ENCODE data around the gene CISD2. TPM values are rescaled to one million over a fixed set of nuclear protein-coding genes. Genes with fewer than 3 reads are reported as not detected.
"Not testable (repeated sequence)": the region's sequence is repeated elsewhere in the genome, so short reads cannot be mapped to it uniquely, and the experiment has no call there.

Gene CISD2
- polyA plus RNA-seq, 1 donor: 39.4 TPM

- Histone ChIP-seq H3K4me3 (ENCODE audit: low read length) (no peak overlapping the region), H3K27ac (ENCODE audit: low read length) (no peak overlapping the region), H3K9me3 (ENCODE audit: control insufficient read depth, low read depth, low read length) (no peaks in the 10 kb centered on the region), H3K27me3 (ENCODE audit: control insufficient read depth, insufficient read depth, low read length) (no peaks in the 10 kb centered on the region), H3K36me3 (ENCODE audit: control insufficient read depth, insufficient read depth, low read length) (no peaks in the 10 kb centered on the region), H3K4me1 (ENCODE audit: control insufficient read depth, insufficient read depth, low read length) (no peaks in the 10 kb centered on the region)
- DNase-seq: no peak
- WGBS (ENCODE audit: insufficient coverage, low lambda C conversion rate): no CpG with 5 or more reads among the region's 2 CpGs
These were observed 33.0 kb downstream of the CISD2 start for GRCh38 chr4:102901804-102902203.

- WGBS (ENCODE audit: insufficient coverage, low lambda C conversion rate): 100% methylated on average over 1 of the region's 3 CpGs
- no peaks in the 10 kb centered on the region for H3K36me3 ChIP-seq (ENCODE audit: control insufficient read depth, insufficient read depth, low read length)
- peaks cover 1% of the 10 kb centered on the region for H3K9me3 ChIP-seq (ENCODE audit: control insufficient read depth, low read depth, low read length)
- no peak overlapping the region for H3K4me3 ChIP-seq (ENCODE audit: low read length)
- no peaks in the 10 kb centered on the region for H3K4me1 ChIP-seq (ENCODE audit: control insufficient read depth, insufficient read depth, low read length)
- H3K27me3 ChIP-seq (ENCODE audit: control insufficient read depth, insufficient read depth, low read length): no peaks in the 10 kb centered on the region
- DNase-seq: no peak
- no peak overlapping the region for H3K27ac ChIP-seq (ENCODE audit: low read length)
These were observed 50.1 kb downstream of the CISD2 start for GRCh38 chr4:102918859-102919258.

- H3K36me3 ChIP-seq (ENCODE audit: control insufficient read depth, insufficient read depth, low read length): not testable (repeated sequence)
- WGBS (ENCODE audit: insufficient coverage, low lambda C conversion rate): no CpG with 5 or more reads among the region's 8 CpGs
These were observed 50.9 kb downstream of the CISD2 start for GRCh38 chr4:102919697-102920096.

GRCh38 chr4:102935716-102936115 is 66.9 kb downstream of the CISD2 start:
- no peak for DNase-seq
- Histone ChIP-seq H3K4me1 (ENCODE audit: control insufficient read depth, insufficient read depth, low read length) (no peaks in the 10 kb centered on the region), H3K4me3 (ENCODE audit: low read length) (no peak overlapping the region), H3K36me3 (ENCODE audit: control insufficient read depth, insufficient read depth, low read length) (no peaks in the 10 kb centered on the region), H3K27ac (ENCODE audit: low read length) (no peak overlapping the region), H3K27me3 (ENCODE audit: control insufficient read depth, insufficient read depth, low read length) (no peaks in the 10 kb centered on the region), H3K9me3 (ENCODE audit: control insufficient read depth, low read depth, low read length) (no peaks in the 10 kb centered on the region)
- WGBS (ENCODE audit: insufficient coverage, low lambda C conversion rate): no CpG with 5 or more reads among the region's 2 CpGs

More at GRCh38 chr4:102919697-102920096, 50.9 kb downstream of the CISD2 start:
- H3K27ac ChIP-seq (ENCODE audit: low read length); DNase-seq; H3K4me1 ChIP-seq (ENCODE audit: control insufficient read depth, insufficient read depth, low read length); H3K4me3 ChIP-seq (ENCODE audit: low read length); H3K27me3 ChIP-seq (ENCODE audit: control insufficient read depth, insufficient read depth, low read length); H3K9me3 ChIP-seq (ENCODE audit: control insufficient read depth, low read depth, low read length): not testable (repeated sequence)

- no CpG with 5 or more reads among the region's 2 CpGs for WGBS (ENCODE audit: insufficient coverage, low lambda C conversion rate)
- not testable (repeated sequence) for DNase-seq; H3K9me3 ChIP-seq (ENCODE audit: control insufficient read depth, low read depth, low read length); H3K4me3 ChIP-seq (ENCODE audit: low read length); H3K27ac ChIP-seq (ENCODE audit: low read length); H3K36me3 ChIP-seq (ENCODE audit: control insufficient read depth, insufficient read depth, low read length); H3K27me3 ChIP-seq (ENCODE audit: control insufficient read depth, insufficient read depth, low read length); H3K4me1 ChIP-seq (ENCODE audit: control insufficient read depth, insufficient read depth, low read length)
These were observed 69.3 kb downstream of the CISD2 start for GRCh38 chr4:102938063-102938462.

Other genes starting within 250 kb of the CISD2 start
- gene MANBA, start 108.0 kb upstream of the CISD2 start, polyA plus RNA-seq: 25.3 TPM
- 281 TPM for gene UBE2D3, start 41.4 kb upstream of the CISD2 start, polyA plus RNA-seq
- 1.0 TPM for gene SLC9B1, start 150.7 kb downstream of the CISD2 start, polyA plus RNA-seq
- gene SLC9B2, start 207.8 kb downstream of the CISD2 start, polyA plus RNA-seq: 5.8 TPM
- 214 TPM for gene BDH2, start 230.8 kb downstream of the CISD2 start, polyA plus RNA-seq

All from large intestine (tissue), 3 donors.